ENCODE measurements around the gene DUOX1. TPM values are rescaled to one million over a fixed set of nuclear protein-coding genes. Genes with fewer than 3 reads are reported as not detected.
A peak's percentile ranks its signal among the peaks of the same experiment; 100 is the strongest.

The DUOX1 gene
- total and polyA plus RNA-seq, 2 of the 13 experiments (the other 11 are each of a cell fraction or from before 2014, with no cell fraction given): 0.03 TPM; not detected in 1

- no peak for TF ChIP-seq FOXP4 (CRISPR knock-in tag; IDR thresholded peaks at IDR 0.05)
- 0 out of 2 replicates have a peak, but pooled peaks have one; percentile 36 for TF ChIP-seq ZNF280D (CRISPR knock-in tag; IDR thresholded peaks at IDR 0.05)
- no peak for TF ChIP-seq JUND (CRISPR knock-in tag; IDR thresholded peaks at IDR 0.05)
- TF ChIP-seq ZNF225 (CRISPR knock-in tag; IDR thresholded peaks at IDR 0.05): no peak
- 0 out of 2 replicates have a peak, but pooled peaks have one; percentile 40 for TF ChIP-seq ZNF136 (CRISPR knock-in tag; IDR thresholded peaks at IDR 0.05; ENCODE audit: low read depth)
- peak; percentile 52; the same call in 1 of the 2 replicates for TF ChIP-seq GFI1 (CRISPR knock-in tag; IDR thresholded peaks at IDR 0.05; ENCODE audit: borderline replicate concordance)
- TF ChIP-seq NR2F6 (IDR thresholded peaks at IDR 0.05): no peak
- TF ChIP-seq NR2F6 (CRISPR knock-in tag; IDR thresholded peaks at IDR 0.05): peak; percentile 42
- no peak for TF ChIP-seq HNF4A (CRISPR knock-in tag; IDR thresholded peaks at IDR 0.05)
- TF ChIP-seq HNF1A (IDR thresholded peaks at IDR 0.05; ENCODE audit: low read depth): no peak
- TF ChIP-seq HNF1A (CRISPR knock-in tag; IDR thresholded peaks at IDR 0.05; ENCODE audit: borderline replicate concordance): no peak
- no peak for TF ChIP-seq SUZ12 (IDR thresholded peaks at IDR 0.05; ENCODE audit: low read depth, low read length)
- peak; percentile 62; the same call in 1 of the 2 replicates for TF ChIP-seq BCL3 (CRISPR knock-in tag; IDR thresholded peaks at IDR 0.05)
- peak; percentile 44; the same call in 1 of the 2 replicates for TF ChIP-seq RXRA (CRISPR knock-in tag; IDR thresholded peaks at IDR 0.05)
- no peak for TF ChIP-seq NAIF1 (CRISPR knock-in tag; IDR thresholded peaks at IDR 0.05; ENCODE audit: borderline replicate concordance)
- TF ChIP-seq ZNF292 (CRISPR knock-in tag; IDR thresholded peaks at IDR 0.05; ENCODE audit: borderline replicate concordance, low read depth): no peak
- TF ChIP-seq TBX3 (IDR thresholded peaks at IDR 0.05; ENCODE audit: borderline replicate concordance): no peak
- TF ChIP-seq GTF2F1 (IDR thresholded peaks at IDR 0.05; ENCODE audit: low read length): no peak
- TF ChIP-seq FOXJ3 (CRISPR knock-in tag; IDR thresholded peaks at IDR 0.05; ENCODE audit: borderline replicate concordance): no peak
- no peak for TF ChIP-seq FOXO1 (CRISPR knock-in tag; IDR thresholded peaks at IDR 0.05)
Observed at GRCh38 chr15:45118131-45118588, 11.6 kb upstream of the DUOX1 start (continued).
